GM21360 (cell line): ENCODE data around the gene CEBPG.

Experiments
- ATAC-seq: cut with Tn5 transposase; IDR thresholded peaks from one replicate; pipeline ENCODE4 v1.9.1; 2021; ENCODE audit warnings: mild to moderate bottlenecking, moderate library complexity; ENCODE audit not compliant: unreplicated experiment

Gene CEBPG

GRCh38 chr19:33404506-33405253 lies 31.2 kb downstream of the CEBPG start:
- no peak for ATAC-seq

GRCh38 chr19:33405254-33405552 lies 31.7 kb downstream of the CEBPG start:
- ATAC-seq, result no peak

- ATAC-seq, result no peak
These were observed 32.3 kb downstream of the CEBPG start for GRCh38 chr19:33405553-33406461.

- no peak for ATAC-seq
These were observed 33.1 kb downstream of the CEBPG start for GRCh38 chr19:33406521-33407139.

- no peak for ATAC-seq
These were observed 33.6 kb downstream of the CEBPG start for GRCh38 chr19:33407140-33407551.

- no peak for ATAC-seq
These were observed 34.2 kb downstream of the CEBPG start for GRCh38 chr19:33407716-33408115.

- ATAC-seq, result no peak
These were observed 34.6 kb downstream of the CEBPG start for GRCh38 chr19:33408116-33408515.

GRCh38 chr19:33408538-33409434 lies 35.3 kb downstream of the CEBPG start:
- no peak for ATAC-seq

- ATAC-seq, result no peak
These were observed 36.6 kb downstream of the CEBPG start for GRCh38 chr19:33409906-33410685.

- no peak for ATAC-seq
These were observed 37.4 kb downstream of the CEBPG start for GRCh38 chr19:33410915-33411401.

- no peak for ATAC-seq
These were observed 38.2 kb downstream of the CEBPG start for GRCh38 chr19:33411621-33412180.

- no peak for ATAC-seq
These were observed 39.3 kb downstream of the CEBPG start for GRCh38 chr19:33412601-33413425.

- ATAC-seq, result no peak
These were observed 39.9 kb downstream of the CEBPG start for GRCh38 chr19:33413426-33413725.

GRCh38 chr19:33413868-33414666 lies 40.6 kb downstream of the CEBPG start:
- no peak for ATAC-seq

- ATAC-seq, result no peak
These were observed 41.4 kb downstream of the CEBPG start for GRCh38 chr19:33414667-33415605.

GRCh38 chr19:33416307-33417215 lies 43.1 kb downstream of the CEBPG start:
- ATAC-seq, result no peak
